ENCODE data around the gene NBEA.

GRCh38 chr13:35140831-35141230 is 198.8 kb downstream of the NBEA start:
- no peak for TF ChIP-seq FOXM1 (IDR thresholded peaks at IDR 0.05; ENCODE audit: borderline replicate concordance, low read depth)
- TF ChIP-seq USF1 (IDR thresholded peaks at IDR 0.05), result no peak
- TF ChIP-seq TAF1 (IDR thresholded peaks at IDR 0.05; ENCODE audit: low read depth), result no peak
- no peak for TF ChIP-seq YY1 (IDR thresholded peaks at IDR 0.05; ENCODE audit: low read depth)
- no peak for TF ChIP-seq RAD21 (IDR thresholded peaks at IDR 0.05; ENCODE audit: low read depth)

All from Ishikawa (cell line).